ENCODE measurements around the gene SCMH1.

The SCMH1 gene

GRCh38 chr1:40989066-40989465 is 253.0 kb downstream of the SCMH1 start:
- Histone ChIP-seq H3K4me3 (ENCODE audit: low read length) (no peak overlapping the region), H3K27me3 (ENCODE audit: control insufficient read depth, insufficient read depth, low read length) (no peaks in the 10 kb centered on the region), H3K9ac (ENCODE audit: low read length) (no peak overlapping the region), H3K36me3 (ENCODE audit: control insufficient read depth, insufficient read depth, low read length) (no peaks in the 10 kb centered on the region), H3K4me1 (ENCODE audit: control insufficient read depth, insufficient read depth, low read length) (no peaks in the 10 kb centered on the region), H3K9me3 (ENCODE audit: control insufficient read depth, low read length) (no peaks in the 10 kb centered on the region)

GRCh38 chr1:40988280-40988679 is 253.8 kb downstream of the SCMH1 start:
- no peaks in the 10 kb centered on the region for H3K9me3 ChIP-seq (ENCODE audit: control insufficient read depth, low read length)
- no peaks in the 10 kb centered on the region for H3K27me3 ChIP-seq (ENCODE audit: control insufficient read depth, insufficient read depth, low read length)
- no peaks in the 10 kb centered on the region for H3K4me1 ChIP-seq (ENCODE audit: control insufficient read depth, insufficient read depth, low read length)
- H3K36me3 ChIP-seq (ENCODE audit: control insufficient read depth, insufficient read depth, low read length) = no peaks in the 10 kb centered on the region
- H3K4me3 ChIP-seq (ENCODE audit: low read length) = no peak overlapping the region
- H3K9ac ChIP-seq (ENCODE audit: low read length) = no peak overlapping the region

- Histone ChIP-seq H3K9me3 (ENCODE audit: control insufficient read depth, low read length) (no peaks in the 10 kb centered on the region), H3K27me3 (ENCODE audit: control insufficient read depth, insufficient read depth, low read length) (no peaks in the 10 kb centered on the region), H3K4me3 (ENCODE audit: low read length) (no peak overlapping the region), H3K9ac (ENCODE audit: low read length) (no peak overlapping the region), H3K36me3 (ENCODE audit: control insufficient read depth, insufficient read depth, low read length) (no peaks in the 10 kb centered on the region), H3K4me1 (ENCODE audit: control insufficient read depth, insufficient read depth, low read length) (no peaks in the 10 kb centered on the region)
Observed at GRCh38 chr1:40987439-40988276, 254.4 kb downstream of the SCMH1 start.

GRCh38 chr1:40986956-40987355 is 255.2 kb downstream of the SCMH1 start:
- Histone ChIP-seq H3K27me3 (ENCODE audit: control insufficient read depth, insufficient read depth, low read length) (no peaks in the 10 kb centered on the region), H3K4me1 (ENCODE audit: control insufficient read depth, insufficient read depth, low read length) (no peaks in the 10 kb centered on the region), H3K36me3 (ENCODE audit: control insufficient read depth, insufficient read depth, low read length) (no peaks in the 10 kb centered on the region), H3K9me3 (ENCODE audit: control insufficient read depth, low read length) (no peaks in the 10 kb centered on the region), H3K4me3 (ENCODE audit: low read length) (no peak overlapping the region), H3K9ac (ENCODE audit: low read length) (no peak overlapping the region)

- Histone ChIP-seq H3K27me3 (ENCODE audit: control insufficient read depth, insufficient read depth, low read length) (no peaks in the 10 kb centered on the region), H3K4me3 (ENCODE audit: low read length) (no peak overlapping the region), H3K9me3 (ENCODE audit: control insufficient read depth, low read length) (no peaks in the 10 kb centered on the region), H3K4me1 (ENCODE audit: control insufficient read depth, insufficient read depth, low read length) (no peaks in the 10 kb centered on the region), H3K9ac (ENCODE audit: low read length) (no peak overlapping the region), H3K36me3 (ENCODE audit: control insufficient read depth, insufficient read depth, low read length) (no peaks in the 10 kb centered on the region)
Observed at GRCh38 chr1:40986328-40986783, 255.8 kb downstream of the SCMH1 start.

GRCh38 chr1:40985875-40986274 is 256.2 kb downstream of the SCMH1 start:
- peaks cover 3% of the 10 kb centered on the region for H3K4me1 ChIP-seq (ENCODE audit: control insufficient read depth, insufficient read depth, low read length)
- no peak overlapping the region for H3K9ac ChIP-seq (ENCODE audit: low read length)
- no peaks in the 10 kb centered on the region for H3K36me3 ChIP-seq (ENCODE audit: control insufficient read depth, insufficient read depth, low read length)

GRCh38 chr1:40985161-40985560 is 256.9 kb downstream of the SCMH1 start:
- no peaks in the 10 kb centered on the region for H3K36me3 ChIP-seq (ENCODE audit: control insufficient read depth, insufficient read depth, low read length)
- H3K4me1 ChIP-seq (ENCODE audit: control insufficient read depth, insufficient read depth, low read length) = peaks cover 9% of the 10 kb centered on the region

More at GRCh38 chr1:40985875-40986274, 256.2 kb downstream of the SCMH1 start:
- no peaks in the 10 kb centered on the region for H3K27me3 ChIP-seq (ENCODE audit: control insufficient read depth, insufficient read depth, low read length)
- H3K4me3 ChIP-seq (ENCODE audit: low read length) = no peak overlapping the region
- no peaks in the 10 kb centered on the region for H3K9me3 ChIP-seq (ENCODE audit: control insufficient read depth, low read length)

GRCh38 chr1:40984531-40984930 is 257.6 kb downstream of the SCMH1 start:
- Histone ChIP-seq H3K36me3 (ENCODE audit: control insufficient read depth, insufficient read depth, low read length) (no peaks in the 10 kb centered on the region), H3K9me3 (ENCODE audit: control insufficient read depth, low read length) (no peaks in the 10 kb centered on the region), H3K9ac (ENCODE audit: low read length) (no peak overlapping the region), H3K27me3 (ENCODE audit: control insufficient read depth, insufficient read depth, low read length) (no peaks in the 10 kb centered on the region), H3K4me3 (ENCODE audit: low read length) (no peak overlapping the region), H3K4me1 (ENCODE audit: control insufficient read depth, insufficient read depth, low read length) (peaks cover 9% of the 10 kb centered on the region)

More at GRCh38 chr1:40985161-40985560, 256.9 kb downstream of the SCMH1 start:
- Histone ChIP-seq H3K9ac (ENCODE audit: low read length) (no peak overlapping the region), H3K4me3 (ENCODE audit: low read length) (no peak overlapping the region), H3K9me3 (ENCODE audit: control insufficient read depth, low read length) (no peaks in the 10 kb centered on the region), H3K27me3 (ENCODE audit: control insufficient read depth, insufficient read depth, low read length) (no peaks in the 10 kb centered on the region)

- peaks cover 12% of the 10 kb centered on the region for H3K4me1 ChIP-seq (ENCODE audit: control insufficient read depth, insufficient read depth, low read length)
- no peaks in the 10 kb centered on the region for H3K27me3 ChIP-seq (ENCODE audit: control insufficient read depth, insufficient read depth, low read length)
- no peaks in the 10 kb centered on the region for H3K36me3 ChIP-seq (ENCODE audit: control insufficient read depth, insufficient read depth, low read length)
- no peak overlapping the region for H3K4me3 ChIP-seq (ENCODE audit: low read length)
- no peaks in the 10 kb centered on the region for H3K9me3 ChIP-seq (ENCODE audit: control insufficient read depth, low read length)
- H3K9ac ChIP-seq (ENCODE audit: low read length) = no peak overlapping the region
Observed at GRCh38 chr1:40984066-40984465, 258.0 kb downstream of the SCMH1 start.

- H3K36me3 ChIP-seq (ENCODE audit: control insufficient read depth, insufficient read depth, low read length) = no peaks in the 10 kb centered on the region
- peaks cover 15% of the 10 kb centered on the region for H3K4me1 ChIP-seq (ENCODE audit: control insufficient read depth, insufficient read depth, low read length)
Observed at GRCh38 chr1:40983286-40983685, 258.8 kb downstream of the SCMH1 start.

GRCh38 chr1:40982721-40983120 is 259.4 kb downstream of the SCMH1 start:
- no peaks in the 10 kb centered on the region for H3K36me3 ChIP-seq (ENCODE audit: control insufficient read depth, insufficient read depth, low read length)
- H3K9me3 ChIP-seq (ENCODE audit: control insufficient read depth, low read length) = no peaks in the 10 kb centered on the region
- H3K27me3 ChIP-seq (ENCODE audit: control insufficient read depth, insufficient read depth, low read length) = no peaks in the 10 kb centered on the region
- peaks cover 15% of the 10 kb centered on the region for H3K4me1 ChIP-seq (ENCODE audit: control insufficient read depth, insufficient read depth, low read length)
- no peak overlapping the region for H3K4me3 ChIP-seq (ENCODE audit: low read length)
- no peak overlapping the region for H3K9ac ChIP-seq (ENCODE audit: low read length)

More at GRCh38 chr1:40983286-40983685, 258.8 kb downstream of the SCMH1 start:
- Histone ChIP-seq H3K9me3 (ENCODE audit: control insufficient read depth, low read length) (no peaks in the 10 kb centered on the region), H3K4me3 (ENCODE audit: low read length) (no peak overlapping the region), H3K27me3 (ENCODE audit: control insufficient read depth, insufficient read depth, low read length) (no peaks in the 10 kb centered on the region), H3K9ac (ENCODE audit: low read length) (no peak overlapping the region)

- no peak overlapping the region for H3K9ac ChIP-seq (ENCODE audit: low read length)
- no peak overlapping the region for H3K4me3 ChIP-seq (ENCODE audit: low read length)
- no peaks in the 10 kb centered on the region for H3K36me3 ChIP-seq (ENCODE audit: control insufficient read depth, insufficient read depth, low read length)
- H3K4me1 ChIP-seq (ENCODE audit: control insufficient read depth, insufficient read depth, low read length) = peaks cover 15% of the 10 kb centered on the region
- no peaks in the 10 kb centered on the region for H3K27me3 ChIP-seq (ENCODE audit: control insufficient read depth, insufficient read depth, low read length)
- no peaks in the 10 kb centered on the region for H3K9me3 ChIP-seq (ENCODE audit: control insufficient read depth, low read length)
Observed at GRCh38 chr1:40981691-40982448, 260.2 kb downstream of the SCMH1 start.

All from mucosa of stomach (tissue), 1 donor.